ENCODE results near the gene EVA1B. TPM values are rescaled to one million over a fixed set of nuclear protein-coding genes. Genes with fewer than 3 reads are reported as not detected.
A peak's percentile ranks its signal among the peaks of the same experiment; 100 is the strongest.

Gene EVA1B, protein sequence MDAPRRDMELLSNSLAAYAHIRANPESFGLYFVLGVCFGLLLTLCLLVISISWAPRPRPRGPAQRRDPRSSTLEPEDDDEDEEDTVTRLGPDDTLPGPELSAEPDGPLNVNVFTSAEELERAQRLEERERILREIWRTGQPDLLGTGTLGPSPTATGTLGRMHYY
- total RNA-seq, result 1.4 and 2.9 TPM in 2 replicates
- total RNA-seq (2013), result 2.1 TPM
- 0.67 and 1.2 TPM in 2 replicates for polyA plus RNA-seq
- polyA minus RNA-seq, result 1.6 and 2.8 TPM in 2 replicates

DNA sequence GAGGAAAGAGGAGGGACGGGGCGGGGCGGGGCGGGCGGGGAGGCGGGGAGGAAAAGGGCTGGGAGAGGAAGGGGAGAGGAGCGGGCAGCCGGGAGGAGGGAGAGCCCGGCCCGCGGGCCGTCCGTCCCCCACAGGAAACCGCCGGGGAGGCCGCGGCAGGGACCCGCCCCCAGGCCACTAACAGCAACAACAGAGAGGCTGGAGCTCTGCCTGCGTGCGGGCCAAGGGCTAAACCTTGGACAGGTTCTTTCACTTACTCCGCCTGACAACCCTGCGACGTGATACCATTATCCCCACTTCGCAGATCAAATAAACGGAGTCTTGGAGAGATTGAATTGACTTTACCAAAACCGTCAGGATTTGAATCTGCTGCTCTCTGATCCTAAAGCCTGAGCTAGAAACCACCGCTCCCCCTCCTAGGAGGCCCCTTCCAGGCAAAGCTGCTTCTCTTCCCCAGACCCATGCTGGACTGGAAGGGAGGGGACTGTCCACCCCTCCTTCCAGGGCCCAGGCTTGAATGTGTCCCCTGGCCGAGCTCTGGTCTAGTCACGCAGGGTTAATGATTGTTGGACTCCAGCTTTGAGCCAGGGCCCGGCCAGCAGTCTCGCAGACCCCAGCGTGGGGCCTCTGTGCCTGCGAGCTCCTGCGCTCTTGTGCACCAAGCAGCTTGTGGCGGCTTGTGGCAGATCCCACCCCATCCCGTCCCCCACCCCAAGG, at the start of gene EVA1B:
Gene EVA1B (minus strand): TSS at position 10 of the 717 bp plus-strand sequence. CDS start 608 bp downstream, outside the sequence.
- intact Hi-C loops (cut with micrococcal nuclease), result loop anchor here (1.0 to 5.0 kb wide), 2 partner anchors 17 to 44 kb away; partner anchors contain the start of gene SH3D21
- H3K9me3 Mint-ChIP-seq (ENCODE audit: insufficient read depth), result no peaks in the 10 kb centered on the region
- Histone ChIP-seq H3K4me1 (ENCODE audit: control insufficient read depth in 2 of 2, insufficient read depth in 2 of 2, low read length in 2 of 2) (peaks cover 33 to 40% of the 10 kb centered on the region in 2 donors), H3K4me2 (replicated peaks; ENCODE audit: low read depth, low read length, poor library complexity, severe bottlenecking) (peak within 1 kb of the TSS; percentile 97), H3K27me3 (replicated peaks in 1 of 4; ENCODE audit: control extremely low read depth in 1 of 4, control insufficient read depth in 3 of 4, insufficient read depth in 4 of 4, low read length in 3 of 4) (peaks cover 0 to 36% (median 12%) of the 10 kb centered on the region in 4 experiments), H2AFZ (ENCODE audit: insufficient read depth, low read depth, low read length, poor library complexity, severe bottlenecking) (peak within 1 kb of the TSS; percentile 71), H3K9me3 (ENCODE audit: control extremely low read depth in 1 of 3, control insufficient read depth in 2 of 3, insufficient read depth in 1 of 3, low read length in 2 of 3) (no peaks in the 10 kb centered on the region), H3K27ac (ENCODE audit: low read length in 2 of 2) (no peak within 1 kb of the TSS), H3K9ac (ENCODE audit: low read length) (peak within 1 kb of the TSS; percentile 71), H3K36me3 (replicated peaks in 1 of 2; ENCODE audit: control extremely low read depth in 1 of 2, control insufficient read depth in 1 of 2, extremely low read depth in 1 of 2, insufficient read depth in 2 of 2, low read length in 1 of 2) (no peaks in the 10 kb centered on the region), H3K4me3 (ENCODE audit: control extremely low read depth in 1 of 5, extremely low read depth in 1 of 5, insufficient read depth in 1 of 5, low read depth in 2 of 5, low read length in 4 of 5) (peak within 1 kb of the TSS; percentile 35 to 78 (median 63)), H4K20me1 (ENCODE audit: control insufficient read depth, insufficient read depth, low read length, poor library complexity, severe bottlenecking) (peaks cover 8% of the 10 kb centered on the region), H3K79me2 (ENCODE audit: control insufficient read depth, insufficient read depth, low read length) (no peaks in the 10 kb centered on the region)
- peak within 1 kb of the TSS; percentile 26 for H3K27ac Mint-ChIP-seq
- ChIA-PET POLR2A (interaction anchor here (1.0 to 1.2 kb wide), 3 partner anchors 8 to 141 kb away, joined by 3 to 6 read pairs (median 3); partner anchors contain the start of gene MRPS15), CTCF (interaction anchor here (0.7 to 2.1 kb wide), 8 partner anchors 9 to 218 kb away, joined by 3 to 7 read pairs (median 4); partner anchors contain the start of gene THRAP3)
- H3K27me3 Mint-ChIP-seq, result peaks cover 28% of the 10 kb centered on the region
- ATAC-seq (ENCODE audit: low read depth), result peak; percentile 46
- peak; percentile 49 for DNase-seq
- 7% methylated on average over 25 of the region's 36 CpGs for WGBS (ENCODE audit: insufficient coverage)
- H3K4me1 Mint-ChIP-seq, result peaks cover 32% of the 10 kb centered on the region
- TF ChIP-seq EZH2 (IDR thresholded peaks at IDR 0.05; ENCODE audit: borderline replicate concordance, insufficient read depth, low read depth, low read length, poor library complexity, severe bottlenecking), result no peak
- TF ChIP-seq, protein P1, sequence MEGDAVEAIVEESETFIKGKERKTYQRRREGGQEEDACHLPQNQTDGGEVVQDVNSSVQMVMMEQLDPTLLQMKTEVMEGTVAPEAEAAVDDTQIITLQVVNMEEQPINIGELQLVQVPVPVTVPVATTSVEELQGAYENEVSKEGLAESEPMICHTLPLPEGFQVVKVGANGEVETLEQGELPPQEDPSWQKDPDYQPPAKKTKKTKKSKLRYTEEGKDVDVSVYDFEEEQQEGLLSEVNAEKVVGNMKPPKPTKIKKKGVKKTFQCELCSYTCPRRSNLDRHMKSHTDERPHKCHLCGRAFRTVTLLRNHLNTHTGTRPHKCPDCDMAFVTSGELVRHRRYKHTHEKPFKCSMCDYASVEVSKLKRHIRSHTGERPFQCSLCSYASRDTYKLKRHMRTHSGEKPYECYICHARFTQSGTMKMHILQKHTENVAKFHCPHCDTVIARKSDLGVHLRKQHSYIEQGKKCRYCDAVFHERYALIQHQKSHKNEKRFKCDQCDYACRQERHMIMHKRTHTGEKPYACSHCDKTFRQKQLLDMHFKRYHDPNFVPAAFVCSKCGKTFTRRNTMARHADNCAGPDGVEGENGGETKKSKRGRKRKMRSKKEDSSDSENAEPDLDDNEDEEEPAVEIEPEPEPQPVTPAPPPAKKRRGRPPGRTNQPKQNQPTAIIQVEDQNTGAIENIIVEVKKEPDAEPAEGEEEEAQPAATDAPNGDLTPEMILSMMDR (IDR thresholded peaks at IDR 0.05), result no peak
- H3K4me3 Mint-ChIP-seq, result peak within 1 kb of the TSS; percentile 84

Measured in B cell (primary cell).